Stimulated activated CD4-positive, alpha-beta T cell treated with anti-CD3 and anti-CD28 coated beads, Interleukin-1b, Interleukin-23, amount 100 ng/mL, for 4 hours (primary cell): Measurements from ENCODE around the gene WSCD2.

Experiments used
- DNase-seq, 2 donors: peaks; one replicate each; pipeline ENCODE4 v3.0.0-alpha.2; 2020; ENCODE audit warnings: low read depth in 2 of 2

The WSCD2 gene

GRCh38 chr12:108109504-108109903 is 19.6 kb upstream of the WSCD2 start:
- no peak for DNase-seq

DNA sequence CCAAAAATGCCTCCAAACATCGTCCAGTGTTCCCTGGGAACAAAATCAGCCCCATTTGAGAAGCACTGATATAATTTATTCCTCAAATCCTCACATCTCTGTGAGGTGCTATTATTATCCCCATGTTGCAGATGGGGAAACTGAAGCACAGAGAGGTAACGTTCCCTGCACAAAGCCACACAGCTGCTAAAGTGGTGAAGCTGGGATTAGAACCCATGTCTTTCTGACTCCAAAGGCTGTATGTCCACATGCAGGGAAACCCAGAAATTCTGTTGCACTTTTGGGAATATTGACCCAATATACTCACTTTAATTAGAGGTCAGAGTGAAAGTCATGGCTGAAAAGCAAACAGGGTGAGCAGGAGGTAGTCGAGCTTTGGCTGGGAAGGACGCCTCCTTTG is 19.1 kb upstream of the WSCD2 start:
- DNase-seq: no peak

- DNase-seq: no peak
Observed at GRCh38 chr12:108110844-108111243, 18.2 kb upstream of the WSCD2 start.

GRCh38 chr12:108112832-108113556 is 16.1 kb upstream of the WSCD2 start:
- DNase-seq: no peak

- no peak for DNase-seq
Observed at GRCh38 chr12:108115123-108116121, 13.7 kb upstream of the WSCD2 start.

GRCh38 chr12:108116254-108116653 is 12.8 kb upstream of the WSCD2 start:
- no peak for DNase-seq

GRCh38 chr12:108116699-108117098 is 12.4 kb upstream of the WSCD2 start:
- DNase-seq: no peak

- DNase-seq: no peak
Observed at GRCh38 chr12:108117163-108117849, 11.8 kb upstream of the WSCD2 start.

DNA sequence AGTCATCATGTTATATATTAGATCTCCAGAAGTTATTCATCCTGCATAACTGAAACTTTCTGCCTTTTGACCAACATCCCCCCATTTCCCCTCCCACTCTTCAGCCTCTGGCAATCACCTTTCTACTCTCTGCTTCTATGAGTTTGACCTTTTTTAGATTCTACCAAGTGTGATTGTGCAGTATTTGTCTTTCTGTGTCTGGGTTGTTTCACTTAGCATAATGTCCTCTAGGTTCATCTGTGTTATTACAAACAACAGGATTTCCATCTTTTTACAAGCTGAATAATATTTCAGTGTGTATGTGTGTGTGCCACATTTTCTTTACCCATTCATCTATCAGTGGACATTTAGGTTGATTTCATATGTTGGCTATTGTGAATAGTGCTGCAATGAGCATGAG is 11.2 kb upstream of the WSCD2 start:
- DNase-seq: no peak

DNA sequence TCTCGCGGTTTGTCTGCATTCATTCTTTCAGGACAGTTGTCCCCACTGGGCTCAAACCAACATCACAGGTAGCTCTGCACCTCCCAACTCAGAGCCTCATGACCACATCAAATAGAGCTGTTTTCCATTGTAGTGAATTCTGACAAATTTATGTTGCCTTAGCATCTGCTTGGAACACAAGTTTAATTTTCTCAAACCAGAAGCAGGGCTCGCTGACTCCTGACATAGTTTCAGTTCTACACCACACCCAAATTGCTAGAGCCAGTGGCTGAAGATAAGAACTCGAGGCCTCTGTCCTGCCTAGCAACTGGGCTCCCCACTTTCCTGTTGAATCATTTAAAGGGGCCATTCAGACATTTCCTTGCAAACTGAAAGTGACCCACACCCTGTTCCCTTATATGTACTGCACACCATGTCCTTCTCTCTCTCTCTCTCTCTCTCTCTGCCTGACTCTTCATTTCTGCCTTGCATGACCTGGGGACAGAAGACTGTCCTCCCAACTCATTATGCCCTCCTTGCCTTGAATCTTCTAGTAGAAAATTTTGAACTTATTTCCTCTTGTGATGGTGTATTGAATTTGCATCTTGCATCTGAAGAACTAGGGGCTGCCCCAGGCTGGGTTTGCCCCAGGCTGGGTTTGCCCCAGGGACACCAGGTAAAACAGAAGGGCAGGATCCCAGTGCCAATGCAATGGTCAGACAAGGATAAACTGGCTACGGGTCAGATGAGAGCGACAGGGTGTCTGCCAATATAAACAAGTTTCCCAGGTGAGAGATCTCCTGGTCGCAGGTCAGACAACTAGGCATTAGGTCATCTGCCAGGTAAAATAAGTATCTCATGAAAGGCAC is 9.7 kb upstream of the WSCD2 start:
- DNase-seq: no peak

GRCh38 chr12:108119974-108120862 is 8.9 kb upstream of the WSCD2 start:
- DNase-seq: no peak

- DNase-seq: no peak
Observed at GRCh38 chr12:108120863-108121165, 8.3 kb upstream of the WSCD2 start.

- DNase-seq: no peak
Observed at GRCh38 chr12:108121320-108121719, 7.8 kb upstream of the WSCD2 start.

DNA sequence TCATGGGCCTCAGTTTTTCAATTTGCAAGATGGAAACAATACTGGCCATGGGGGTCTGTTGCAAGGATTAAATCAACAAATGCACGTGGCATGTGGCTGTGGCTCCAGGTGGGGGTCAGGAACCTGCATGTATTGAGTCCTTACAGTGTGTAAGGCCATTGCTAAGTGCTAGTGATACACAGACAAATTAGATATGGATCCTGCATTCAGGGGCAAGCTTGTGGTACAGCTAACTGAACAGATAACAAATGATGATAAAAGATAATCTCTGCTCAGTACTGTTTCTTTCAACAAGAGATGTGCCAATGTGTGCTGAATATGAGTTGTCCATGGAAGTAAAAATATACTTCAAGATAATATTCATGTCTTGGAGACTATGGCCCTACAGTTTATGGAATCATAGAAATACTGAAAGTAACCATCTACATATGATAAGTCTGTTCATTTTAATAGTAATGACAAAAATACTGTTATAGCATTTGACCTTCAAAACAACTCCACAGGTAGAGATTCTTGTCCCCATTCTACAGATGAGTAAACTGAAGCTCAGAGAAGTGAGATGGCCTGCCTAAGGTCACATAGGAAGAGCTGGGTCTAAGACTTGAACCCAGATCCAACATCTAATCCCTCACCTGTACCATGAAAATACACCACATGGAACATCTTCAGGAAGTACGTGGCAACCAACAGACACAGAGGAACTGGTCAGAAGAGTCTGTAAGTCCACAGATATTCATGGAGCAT is 7.2 kb upstream of the WSCD2 start:
- no peak for DNase-seq

GRCh38 chr12:108122644-108123043 is 6.4 kb upstream of the WSCD2 start:
- DNase-seq: no peak

DNA sequence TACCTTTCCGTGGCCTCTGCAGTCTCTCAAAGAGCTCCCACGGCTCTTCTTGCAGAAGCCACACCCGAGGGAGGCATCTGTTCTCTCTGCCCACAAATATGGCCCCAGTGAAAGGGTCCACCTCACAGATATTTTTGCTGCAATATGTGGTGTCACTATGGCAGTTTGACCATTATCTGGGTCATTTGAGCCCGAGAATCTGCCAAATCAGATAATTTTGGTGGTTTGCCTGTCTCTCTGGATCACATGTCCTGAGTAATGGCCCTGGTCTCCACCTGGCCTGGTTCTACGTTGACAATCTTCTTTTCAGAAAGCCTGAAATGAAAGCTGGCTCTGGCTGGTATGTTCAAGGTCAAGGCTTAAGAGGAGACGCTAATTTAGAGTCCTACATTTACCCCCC is 5.7 kb upstream of the WSCD2 start:
- DNase-seq: no peak

- no peak for DNase-seq
Observed at GRCh38 chr12:108125073-108125472, 4.0 kb upstream of the WSCD2 start.

- DNase-seq: no peak
Observed at GRCh38 chr12:108126212-108126611, 2.9 kb upstream of the WSCD2 start.

GRCh38 chr12:108126990-108127501 is 2.0 kb upstream of the WSCD2 start:
- DNase-seq: no peak

DNA sequence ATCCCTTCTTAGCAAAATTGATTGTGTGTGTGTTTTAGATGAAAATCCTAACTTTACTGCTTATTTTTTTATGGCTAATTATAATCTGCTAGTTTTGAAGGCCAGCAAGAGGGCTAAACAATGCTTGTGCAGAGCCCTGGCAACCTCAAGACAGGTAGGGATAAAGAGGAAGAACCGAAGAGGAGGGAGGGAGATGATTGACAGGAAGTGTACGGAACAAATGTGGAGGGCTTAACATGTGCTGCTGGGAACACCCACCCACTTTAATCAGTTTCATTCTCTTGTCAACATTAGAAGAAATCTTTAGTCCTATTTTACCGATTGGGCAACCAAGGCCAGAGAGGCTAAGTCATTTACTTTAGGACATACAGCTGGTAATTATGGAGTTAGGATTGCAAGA is 1.4 kb upstream of the WSCD2 start:
- no peak for DNase-seq
